SK-N-SH treated with all-trans-retinoic acid at 6 μM for 48 hours (cell line): ENCODE measurements around the gene RNASEH2C.
A peak's percentile ranks its signal among the peaks of the same experiment; 100 is the strongest.

Experiments
- ATAC-seq: fragments of 200-7000 bp; cut with Tn5 transposase; 3 replicates; pipeline ENCODE4 v1.9.1; 2020; ENCODE audit warnings: mild to moderate bottlenecking, moderate library complexity
- ARNTL ChIP-seq: fragments of 450-650 bp; formaldehyde crosslinking; IDR thresholded peaks from 2 replicates; pipeline ENCODE4 v1.5.0; 2020; ENCODE audit warnings: low read depth, mild to moderate bottlenecking, moderate library complexity, borderline replicate concordance
- BACH2 ChIP-seq: fragments of 250-450 bp; sonication (Bioruptor Pico); IDR thresholded peaks from 2 replicates; pipeline ENCODE4 v1.9.0; 2021; ENCODE audit warnings: mild to moderate bottlenecking, borderline replicate concordance
- CREB5 ChIP-seq: fragments of 250-450 bp; sonication (Bioruptor Pico); IDR thresholded peaks from 2 replicates; pipeline ENCODE4 v1.5.1; 2020; ENCODE audit warnings: low read depth, mild to moderate bottlenecking, moderate library complexity
- CSDC2 ChIP-seq: fragments of 250-450 bp; sonication (Bioruptor Pico); IDR thresholded peaks from 2 replicates; pipeline ENCODE4 v1.5.0; 2020; ENCODE audit warnings: mild to moderate bottlenecking, moderate library complexity
- CSRNP3 ChIP-seq: fragments of 250-450 bp; sonication (Bioruptor Pico); IDR thresholded peaks from 2 replicates; pipeline ENCODE4 v1.5.1; 2021; ENCODE audit warnings: mild to moderate bottlenecking, moderate library complexity
- ESRRG ChIP-seq: fragments of 250-450 bp; sonication (Bioruptor Pico); IDR thresholded peaks from 2 replicates; pipeline ENCODE4 v1.6.1; 2021; ENCODE audit warnings: mild to moderate bottlenecking
- GLIS3 ChIP-seq: fragments of 250-450 bp; sonication (Bioruptor Pico); IDR thresholded peaks from 2 replicates; pipeline ENCODE4 v1.5.0; 2020; ENCODE audit warnings: mild to moderate bottlenecking, moderate library complexity
- ISL1 ChIP-seq: fragments of 250-450 bp; sonication (Bioruptor Pico); IDR thresholded peaks from 2 replicates; pipeline ENCODE4 v2.1.2; 2022; ENCODE audit warnings: mild to moderate bottlenecking, moderate library complexity
- OSR1 ChIP-seq: fragments of 250-450 bp; sonication (Bioruptor Pico); IDR thresholded peaks from 2 replicates; pipeline ENCODE4 v1.8.0; 2022; ENCODE audit warnings: moderate library complexity, mild to moderate bottlenecking, inconsistent platforms
- PATZ1 ChIP-seq: fragments of 250-450 bp; sonication (Bioruptor Pico); IDR thresholded peaks from 2 replicates; pipeline ENCODE4 v1.8.0; 2020; ENCODE audit warnings: mild to moderate bottlenecking, moderate library complexity, borderline replicate concordance
- POU6F1 ChIP-seq: fragments of 250-450 bp; sonication (Bioruptor Pico); IDR thresholded peaks from 2 replicates; pipeline ENCODE4 v1.8.0; 2021; ENCODE audit warnings: low read depth, mild to moderate bottlenecking, moderate library complexity, borderline replicate concordance
- PPARA ChIP-seq: fragments of 250-450 bp; sonication (Bioruptor Pico); IDR thresholded peaks from 2 replicates; pipeline ENCODE4 v1.5.0; 2020; ENCODE audit warnings: mild to moderate bottlenecking, borderline replicate concordance
- RARB ChIP-seq: fragments of 250-450 bp; sonication (Bioruptor Pico); IDR thresholded peaks from 2 replicates; pipeline ENCODE4 v1.8.0; 2021; ENCODE audit warnings: mild to moderate bottlenecking, moderate library complexity
- SNAI2 ChIP-seq: fragments of 250-450 bp; sonication (Bioruptor Pico); IDR thresholded peaks from 2 replicates; pipeline ENCODE4 v1.5.0; 2020; ENCODE audit warnings: mild to moderate bottlenecking, moderate library complexity
- TCF4 ChIP-seq: fragments of 250-450 bp; sonication (Bioruptor Pico); IDR thresholded peaks from 2 replicates; pipeline ENCODE4 v1.8.0; 2021; ENCODE audit warnings: mild to moderate bottlenecking, moderate library complexity, borderline replicate concordance
- TOX ChIP-seq: fragments of 250-450 bp; sonication (Bioruptor Pico); IDR thresholded peaks from 2 replicates; pipeline ENCODE4 v1.8.0; 2021; ENCODE audit warnings: mild to moderate bottlenecking, moderate library complexity, borderline replicate concordance
- TSHZ2 ChIP-seq: fragments of 250-450 bp; sonication (Bioruptor Pico); IDR thresholded peaks from 2 replicates; pipeline ENCODE4 v1.5.0; 2020; ENCODE audit warnings: mild to moderate bottlenecking, moderate library complexity
- ZFP3 ChIP-seq: fragments of 250-450 bp; sonication (Bioruptor Pico); IDR thresholded peaks from 2 replicates; pipeline ENCODE4 v1.5.0; 2020; ENCODE audit warnings: mild to moderate bottlenecking, moderate library complexity
- ZFP30 ChIP-seq: fragments of 450-650 bp; formaldehyde crosslinking; IDR thresholded peaks from 2 replicates; pipeline ENCODE4 v1.5.0; 2022; ENCODE audit warnings: mild to moderate bottlenecking, moderate library complexity
- ZNF565 ChIP-seq: fragments of 450-650 bp; formaldehyde crosslinking; conservative IDR thresholded peaks from 2 replicates; pipeline ENCODE4 v1.5.0; 2020; ENCODE audit warnings: low read depth, mild to moderate bottlenecking, moderate library complexity
- ZNF70 ChIP-seq: fragments of 450-650 bp; formaldehyde crosslinking; IDR thresholded peaks from 2 replicates; pipeline ENCODE4 v1.5.0; 2020; ENCODE audit warnings: mild to moderate bottlenecking, moderate library complexity
- ZNF8 ChIP-seq: fragments of 450-650 bp; formaldehyde crosslinking; IDR thresholded peaks from 2 replicates; pipeline ENCODE4 v1.5.0; 2020; ENCODE audit warnings: mild to moderate bottlenecking, moderate library complexity

The RNASEH2C gene

GRCh38 chr11:65726660-65727059 lies 6.1 kb upstream of the RNASEH2C start:
- ATAC-seq: no peak
- TF ChIP-seq ISL1 (CRISPR knock-in tag) (no peak), BACH2 (CRISPR knock-in tag) (no peak), GLIS3 (CRISPR knock-in tag) (no peak), ARNTL (CRISPR knock-in tag) (no peak), PATZ1 (no peak)

- ATAC-seq: no peak
- TF ChIP-seq PPARA (no peak), SNAI2 (CRISPR knock-in tag) (no peak), ZNF8 (no peak), BACH2 (CRISPR knock-in tag) (no peak), CSDC2 (no peak), ESRRG (no peak), ZFP3 (CRISPR knock-in tag) (no peak)
Observed at GRCh38 chr11:65722261-65722660, 1.7 kb upstream of the RNASEH2C start.

GRCh38 chr11:65719871-65720210 lies 757 bp downstream of the RNASEH2C start:
- ATAC-seq: peak; percentile 56
- TF ChIP-seq ZFP30 (CRISPR knock-in tag): no peak
- no peak for TF ChIP-seq ZFP3 (CRISPR knock-in tag)
- TF ChIP-seq CREB5 (CRISPR knock-in tag): no peak
- TF ChIP-seq OSR1: no peak
- TF ChIP-seq ZNF8: no peak
- TF ChIP-seq TCF4 (CRISPR knock-in tag): no peak
- TF ChIP-seq ZNF70 (CRISPR knock-in tag): no peak
- TF ChIP-seq RARB (CRISPR knock-in tag): no peak
- TF ChIP-seq BACH2 (CRISPR knock-in tag): no peak

- ATAC-seq: peak; percentile 41
- TF ChIP-seq ZFP30 (CRISPR knock-in tag) (no peak), SNAI2 (CRISPR knock-in tag) (no peak), CSRNP3 (no peak), ZNF565 (CRISPR knock-in tag) (no peak), ISL1 (CRISPR knock-in tag) (no peak), ARNTL (CRISPR knock-in tag) (no peak), POU6F1 (CRISPR knock-in tag) (no peak), PPARA (no peak), BACH2 (CRISPR knock-in tag) (no peak), ZFP3 (CRISPR knock-in tag) (no peak), TOX (no peak), CSDC2 (no peak), PATZ1 (no peak), RARB (CRISPR knock-in tag) (no peak), TSHZ2 (CRISPR knock-in tag) (no peak), OSR1 (no peak)
- TF ChIP-seq, all 23 proteins: peak for 0
Observed at GRCh38 chr11:65718964-65719492, 1.6 kb downstream of the RNASEH2C start.
